Smooth muscle cell of the brain vasculature (primary cell): ENCODE results near the gene POP4.
"Not testable (repeated sequence)": the region's sequence is repeated elsewhere in the genome, so short reads cannot be mapped to it uniquely, and the experiment has no call there.

ENCODE experiments used
- DNase-seq: peaks from one replicate; pipeline ENCODE4 v3.0.0-alpha.2; 2012; ENCODE audit warnings: low read depth, low spot score

The POP4 gene, protein sequence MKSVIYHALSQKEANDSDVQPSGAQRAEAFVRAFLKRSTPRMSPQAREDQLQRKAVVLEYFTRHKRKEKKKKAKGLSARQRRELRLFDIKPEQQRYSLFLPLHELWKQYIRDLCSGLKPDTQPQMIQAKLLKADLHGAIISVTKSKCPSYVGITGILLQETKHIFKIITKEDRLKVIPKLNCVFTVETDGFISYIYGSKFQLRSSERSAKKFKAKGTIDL

DNA sequence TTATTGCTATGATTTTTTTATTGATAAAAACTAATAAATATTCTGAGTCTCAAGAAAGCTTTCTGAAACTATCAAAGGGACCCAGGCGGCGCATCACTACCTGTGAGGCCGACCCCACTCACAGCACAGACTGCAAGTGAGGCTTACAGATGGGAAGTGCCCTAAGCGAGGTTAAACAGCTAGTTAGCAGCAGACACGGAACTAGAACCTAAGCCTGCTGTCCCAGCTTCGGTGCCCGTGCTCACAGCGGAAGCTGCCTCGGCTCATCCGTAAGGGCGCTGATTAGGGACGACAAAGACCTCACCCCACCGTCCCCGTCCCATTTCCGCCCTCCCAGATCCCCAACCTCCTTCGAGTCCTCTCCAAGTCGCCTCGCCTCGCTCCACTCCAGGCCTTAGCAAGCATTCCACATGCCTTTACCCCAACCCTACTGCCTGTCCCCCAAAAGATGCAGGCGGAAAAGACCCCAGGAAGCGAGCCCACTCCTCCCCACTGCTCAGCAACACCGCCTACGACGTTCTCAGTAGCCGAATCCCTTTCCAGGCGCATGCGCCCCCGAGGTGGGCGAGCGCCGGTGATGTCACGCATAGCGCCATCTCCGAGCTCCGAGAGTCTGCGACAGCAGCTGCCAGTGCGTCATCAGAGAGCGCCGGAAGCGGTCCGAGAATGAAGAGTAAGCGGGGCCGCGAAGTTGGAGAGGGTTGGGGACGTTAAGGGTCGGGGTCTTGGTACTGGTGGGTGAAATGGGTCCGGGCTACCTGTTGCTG lies at the start of gene POP4:
POP4 (plus strand) TSS at position 631 of the 767 bp plus-strand sequence; CDS start at position 667, 36 bp downstream.
- DNase-seq, result peak; percentile 86

DNA sequence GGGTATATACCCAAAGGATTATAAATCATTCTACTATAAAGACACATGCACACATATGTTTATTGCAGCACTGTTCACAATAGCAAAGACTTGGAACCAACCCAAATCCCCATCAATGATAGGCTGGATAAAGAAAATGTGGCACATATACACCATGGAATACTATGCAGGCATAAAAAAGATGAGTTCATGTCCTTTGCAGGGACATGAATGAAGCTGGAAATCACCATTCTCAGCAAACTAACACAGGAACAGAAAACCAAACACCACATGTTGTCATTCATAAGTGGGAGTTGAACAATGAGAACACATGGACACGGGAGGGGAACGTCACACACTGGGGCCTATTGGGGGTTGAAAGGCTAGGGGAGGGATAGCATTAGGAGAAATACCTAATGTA lies 47.0 kb upstream of the POP4 start:
- not testable (repeated sequence) for DNase-seq

DNA sequence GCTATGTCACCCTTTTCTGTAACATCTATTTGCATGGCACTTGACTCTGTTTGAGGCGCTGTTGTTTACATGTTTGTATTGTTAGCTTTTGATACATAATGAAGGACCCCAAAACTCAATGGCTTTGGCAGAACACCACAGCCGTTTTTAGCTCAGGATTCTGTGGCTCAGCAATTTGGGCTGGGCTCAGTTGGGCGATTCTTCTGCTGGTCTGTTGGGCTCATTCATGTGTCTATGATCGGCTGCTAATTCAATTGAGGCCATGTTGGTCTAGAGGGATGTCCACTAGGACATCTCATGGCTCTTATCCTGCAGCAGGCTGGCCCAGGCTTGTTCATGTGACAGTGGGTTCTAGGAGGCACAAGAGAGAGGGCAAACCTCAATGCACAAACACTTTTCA lies 46.3 kb upstream of the POP4 start:
- DNase-seq, result no peak

DNA sequence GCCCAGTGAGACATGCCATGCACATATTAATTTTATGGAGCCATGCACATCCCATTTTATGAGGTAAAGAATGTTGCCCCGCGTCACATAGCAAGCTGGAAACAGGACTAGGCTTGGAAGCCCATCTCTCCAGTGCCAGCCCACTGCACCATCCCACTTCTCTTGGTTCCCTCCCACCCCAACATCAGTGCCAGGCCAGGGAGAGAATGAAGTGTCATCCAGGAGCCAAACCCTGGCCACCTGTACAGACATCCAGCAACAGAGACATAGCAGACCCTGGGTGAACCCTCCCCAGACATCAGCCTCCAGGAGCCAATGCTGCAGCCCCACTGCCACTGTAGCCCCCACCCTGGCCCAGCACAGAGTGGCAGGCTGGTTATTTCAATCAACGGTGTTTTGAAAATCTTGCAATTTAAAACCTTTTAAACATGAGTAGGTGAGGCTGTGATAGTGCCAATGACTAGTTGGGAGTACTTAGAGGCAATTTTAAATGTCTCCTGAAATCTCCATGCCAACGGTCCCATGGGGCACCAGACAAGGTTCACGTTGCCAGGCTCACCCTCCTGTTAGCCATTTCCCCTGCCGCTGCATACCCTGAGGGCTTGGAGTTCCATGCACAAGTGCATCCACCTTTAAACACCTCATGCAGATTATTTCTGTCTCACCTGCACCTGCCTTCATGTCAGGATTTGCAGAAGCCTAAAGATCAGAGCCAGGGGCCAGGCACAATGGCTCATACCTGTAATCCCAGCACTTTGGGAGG lies 45.6 kb upstream of the POP4 start:
- DNase-seq, result no peak

DNA sequence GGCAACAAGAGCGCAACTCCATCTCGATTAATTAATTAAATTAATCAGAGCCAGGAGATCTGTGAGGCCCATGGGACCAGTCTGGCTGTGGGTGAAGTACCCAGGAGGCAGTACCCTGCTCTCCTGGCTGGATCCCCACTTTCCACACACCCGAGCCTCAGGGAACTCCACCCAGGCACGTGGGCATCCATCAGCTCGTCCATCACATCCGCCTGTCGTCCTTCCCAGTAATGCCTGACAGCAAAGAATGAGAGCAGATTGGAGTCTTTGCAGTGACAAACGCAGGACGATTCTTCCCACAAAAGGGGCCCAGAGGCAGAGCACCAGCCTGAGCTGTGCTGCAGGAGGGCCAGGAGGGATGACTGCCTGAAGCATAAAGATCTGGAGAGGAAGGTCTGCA lies 44.5 kb upstream of the POP4 start:
- no peak for DNase-seq

DNA sequence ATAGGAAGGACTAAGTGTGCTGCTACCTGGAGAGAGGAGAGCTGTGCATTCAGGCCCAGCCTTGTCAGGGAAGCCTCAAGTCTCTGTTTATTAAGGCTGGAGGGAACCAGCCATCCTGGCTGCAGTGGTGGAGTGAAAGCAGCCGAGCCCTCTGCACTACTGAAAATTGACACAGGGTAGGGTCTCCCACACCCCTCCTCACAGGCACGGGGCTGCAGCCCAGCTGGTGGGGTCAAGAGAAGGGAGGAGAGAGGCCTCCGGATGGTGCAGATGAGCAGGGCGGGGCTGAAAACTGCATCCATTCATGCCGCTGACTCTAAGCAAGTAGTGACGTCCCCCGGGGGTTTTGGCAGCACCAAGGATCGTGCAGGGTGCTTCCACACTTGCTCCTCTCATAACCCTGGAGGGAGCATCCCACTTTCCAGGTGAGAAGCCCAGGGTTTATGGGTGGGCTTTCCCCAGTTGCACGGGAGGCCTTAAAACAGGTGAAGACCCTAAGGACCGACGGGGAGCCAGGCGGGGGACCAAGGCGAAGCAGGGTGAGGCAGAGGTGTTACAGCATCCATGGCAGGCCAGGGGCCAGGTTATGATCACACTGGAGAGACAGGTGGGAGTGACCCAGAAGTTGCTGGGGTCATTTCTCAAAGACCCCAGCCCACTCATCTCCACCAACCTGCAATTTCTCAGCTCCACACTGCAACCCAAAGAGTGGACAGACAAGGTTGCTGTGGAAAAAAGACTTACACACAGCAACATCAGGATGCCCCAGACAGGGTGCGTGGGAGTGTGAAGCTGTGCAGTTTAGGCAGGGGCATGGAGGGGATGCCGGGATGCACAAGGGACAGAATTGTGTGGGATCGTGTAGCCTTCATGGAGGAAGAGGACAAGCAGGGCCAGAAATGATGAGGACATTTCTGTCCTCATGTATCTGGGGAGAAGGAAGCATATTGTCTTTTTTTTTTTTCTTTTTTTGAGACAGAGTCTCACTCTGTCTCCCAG lies 43.5 kb upstream of the POP4 start:
- no peak for DNase-seq

DNA sequence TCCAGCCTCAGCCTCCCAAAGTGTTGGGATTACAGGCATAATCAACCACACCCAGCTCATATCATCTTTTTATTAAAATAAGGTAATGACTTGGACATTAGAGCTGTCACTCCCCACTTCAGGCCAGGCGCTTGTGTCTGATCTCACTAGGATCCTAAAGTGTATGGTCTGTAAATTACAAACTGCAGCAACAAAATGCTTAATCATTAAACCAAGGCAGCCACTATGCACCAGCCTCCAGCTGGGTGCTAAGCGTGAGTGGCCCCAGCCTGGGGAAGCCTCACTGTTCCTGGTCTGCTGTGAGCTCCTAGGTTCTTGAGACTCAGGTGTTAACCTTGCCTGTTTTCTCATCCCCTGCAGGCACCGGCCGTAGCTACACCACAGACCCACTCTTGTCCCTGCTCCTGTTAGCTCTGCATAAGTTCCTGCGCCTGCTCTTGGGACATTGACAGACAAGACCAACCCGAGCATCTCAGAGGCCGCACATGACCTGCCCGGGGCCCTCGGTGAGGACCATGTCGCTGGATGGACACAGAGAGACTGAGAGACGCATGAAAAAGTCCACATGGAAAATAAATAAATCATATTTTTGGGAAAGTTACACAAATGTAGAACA lies 42.5 kb upstream of the POP4 start:
- DNase-seq, result no peak

DNA sequence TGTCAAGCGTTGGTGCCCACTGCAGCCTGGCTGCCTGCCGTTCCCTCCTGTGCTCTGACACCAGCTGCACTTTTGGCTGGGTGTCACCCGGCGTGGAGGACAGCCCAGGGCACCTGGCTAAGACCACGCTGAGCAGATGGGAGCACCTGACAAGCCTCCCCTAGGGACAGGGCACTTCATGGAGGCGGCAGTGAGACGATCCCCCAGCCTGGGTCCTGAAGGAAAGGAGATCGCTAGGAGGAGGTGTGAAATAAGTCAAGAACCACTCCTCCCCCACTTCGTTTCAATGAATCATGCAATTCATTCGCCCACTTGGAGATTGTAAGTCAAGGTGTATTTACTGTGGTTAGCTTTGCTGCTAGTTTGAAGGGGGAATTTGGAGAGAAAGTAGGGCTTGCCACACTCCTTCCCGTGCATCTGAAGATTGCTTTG lies 41.5 kb upstream of the POP4 start:
- no peak for DNase-seq

DNA sequence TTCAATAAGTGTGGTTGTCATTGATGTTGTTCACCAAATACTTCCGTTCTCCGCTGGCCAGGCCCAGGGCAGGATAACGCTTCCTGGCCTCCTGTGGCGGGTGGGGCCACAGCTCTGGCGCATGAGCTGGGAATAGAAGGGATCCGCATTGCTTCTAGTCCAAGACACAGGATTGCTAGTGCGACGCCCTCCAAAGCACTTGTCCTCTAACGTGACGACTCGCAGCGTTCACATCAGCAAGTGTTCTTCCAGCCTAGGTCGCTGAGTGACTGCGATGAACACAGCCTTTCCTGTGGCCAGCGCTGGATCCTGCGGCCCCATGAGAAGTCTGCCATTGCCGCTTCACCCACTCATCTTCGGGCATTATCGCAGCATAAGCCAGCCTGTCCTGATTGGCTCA lies 40.9 kb upstream of the POP4 start:
- no peak for DNase-seq

DNA sequence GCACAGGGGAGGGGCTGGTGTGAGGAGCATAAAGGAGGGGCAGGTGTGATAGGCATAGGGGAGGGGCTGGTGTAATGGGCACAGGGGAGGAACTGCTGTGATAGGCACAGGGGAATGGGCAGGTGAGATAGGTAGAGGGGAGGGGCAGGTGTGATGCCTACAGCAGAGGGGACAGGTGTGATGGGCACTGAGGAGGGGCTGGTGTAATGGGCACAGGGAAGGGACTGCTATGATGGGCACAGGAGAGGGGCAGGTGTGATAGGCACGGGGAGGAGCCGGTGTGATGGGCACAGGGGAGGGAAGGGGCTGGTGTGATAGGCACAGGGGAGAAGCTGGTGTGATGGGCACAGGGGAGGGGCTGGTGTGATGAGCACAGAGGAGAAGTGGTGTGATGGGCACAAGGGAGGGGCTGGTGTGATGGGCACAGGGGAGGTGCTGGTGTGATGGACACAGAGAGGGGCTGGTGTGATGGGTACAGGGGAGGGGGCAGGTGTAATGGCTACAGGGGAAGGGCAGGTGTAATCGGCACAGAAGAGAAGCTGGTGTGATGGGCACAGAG lies 39.5 kb upstream of the POP4 start:
- no peak for DNase-seq

DNA sequence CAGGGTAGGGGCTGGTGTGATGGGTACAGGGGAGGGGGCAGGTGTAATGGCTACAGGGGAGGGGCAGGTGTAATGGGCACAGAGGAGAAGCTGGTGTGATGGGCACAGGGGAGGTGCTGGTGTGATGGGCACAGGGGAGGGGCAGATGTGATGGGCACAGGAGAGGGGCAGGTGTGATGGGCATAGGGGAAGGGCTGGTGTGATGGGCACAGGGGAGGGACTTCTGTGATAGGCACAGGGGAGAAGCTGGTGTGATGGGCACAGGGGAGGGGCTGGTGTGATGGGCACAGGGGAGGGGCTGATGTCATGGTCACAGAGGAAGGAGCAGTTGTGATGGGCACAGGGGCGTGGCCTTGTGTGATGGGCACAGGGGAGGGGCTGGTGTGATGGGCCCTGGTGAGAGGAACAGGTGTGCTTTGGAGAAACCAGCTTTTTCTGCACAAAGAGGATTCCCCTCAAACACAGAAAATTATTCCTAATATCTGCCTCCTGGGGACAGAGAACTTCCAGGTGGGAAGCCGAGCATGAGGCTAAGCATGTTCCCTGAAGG lies 38.6 kb upstream of the POP4 start:
- DNase-seq, result no peak

DNA sequence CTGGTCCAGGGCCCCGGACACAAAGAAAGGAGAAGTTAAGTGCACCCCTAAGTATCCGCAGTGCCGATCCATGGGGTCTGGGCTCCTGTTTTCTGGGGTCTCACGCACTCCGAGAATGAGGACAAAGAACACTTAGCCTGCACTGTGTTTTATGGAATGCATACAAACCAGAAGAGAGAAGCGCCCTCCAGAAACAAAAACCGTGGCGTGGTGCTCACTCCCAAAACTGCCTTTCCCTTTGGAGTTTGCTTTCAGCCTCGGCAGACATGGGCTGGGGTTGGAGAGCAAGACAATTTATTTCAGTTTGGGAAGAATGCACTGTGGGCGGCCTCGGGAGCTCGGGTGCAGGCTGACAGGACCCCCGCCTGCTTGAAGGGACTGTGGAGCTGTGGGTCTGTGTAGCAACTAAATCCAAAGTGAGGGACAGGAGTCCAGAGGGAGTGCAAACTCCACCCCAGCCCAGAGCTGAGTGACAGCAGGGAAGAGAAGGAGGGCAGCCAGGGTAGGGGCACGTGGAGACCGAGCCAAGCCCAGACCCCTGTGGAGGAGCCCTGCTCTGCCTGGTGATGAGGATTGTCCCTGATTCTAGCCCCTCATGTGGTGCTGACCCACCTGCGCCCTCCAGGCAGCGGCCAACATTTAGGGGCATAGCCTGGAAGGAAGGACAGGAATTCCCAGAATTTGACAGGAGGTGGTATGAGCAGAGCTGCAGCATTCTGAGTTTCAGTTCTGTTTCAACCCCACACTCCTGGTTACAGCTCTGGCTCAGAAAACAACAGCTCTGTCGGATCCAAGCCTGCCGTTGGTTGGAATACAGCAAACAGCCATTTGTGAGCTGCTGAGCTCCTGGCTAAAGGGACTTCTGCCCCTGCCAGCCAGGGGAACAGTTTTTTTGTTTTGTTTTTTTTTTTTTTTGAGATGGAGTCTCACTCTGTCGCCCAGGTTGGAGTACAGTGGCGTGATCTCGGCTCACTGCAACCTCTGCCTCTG lies 37.8 kb upstream of the POP4 start:
- no peak for DNase-seq

DNA sequence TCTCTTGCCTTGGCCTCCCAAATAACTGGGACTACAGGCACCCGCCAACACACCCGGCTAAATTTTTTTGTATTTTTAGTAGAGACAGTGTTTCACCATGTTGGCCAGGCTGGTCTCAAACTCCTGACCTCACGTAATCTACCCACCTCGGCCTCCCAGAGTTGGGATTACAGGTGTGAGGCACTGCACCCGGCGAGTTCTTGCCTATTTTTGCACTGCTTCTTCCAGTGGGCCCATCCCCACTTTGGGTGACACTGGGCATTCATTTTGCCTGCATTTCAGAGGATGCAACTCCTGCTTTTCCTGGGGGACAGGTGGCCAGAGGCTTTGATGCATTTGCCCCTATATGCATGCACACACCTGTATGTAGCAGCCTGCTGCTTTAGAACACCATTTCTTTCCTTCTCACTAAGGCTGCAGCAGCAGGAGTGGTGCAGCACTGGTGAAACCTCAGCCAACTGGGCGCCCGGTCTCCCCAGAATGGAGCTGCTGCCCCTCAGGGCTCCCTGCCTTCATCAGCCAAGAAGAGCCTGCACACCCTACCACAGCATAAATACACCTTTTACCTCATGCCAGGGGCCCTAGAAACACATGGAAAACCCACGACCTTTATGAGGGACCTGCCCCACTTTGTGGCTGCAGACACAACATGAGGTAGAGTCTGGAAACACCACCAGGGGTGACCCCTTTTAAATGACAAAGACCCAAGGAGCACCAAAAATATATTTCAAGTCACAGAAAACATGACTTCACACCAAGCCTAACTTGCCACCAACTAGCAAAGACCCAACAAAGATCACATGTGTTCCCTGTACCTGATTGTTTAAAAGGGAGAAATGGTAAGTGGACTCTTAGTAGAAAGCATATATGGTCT lies 36.8 kb upstream of the POP4 start:
- DNase-seq, result no peak

DNA sequence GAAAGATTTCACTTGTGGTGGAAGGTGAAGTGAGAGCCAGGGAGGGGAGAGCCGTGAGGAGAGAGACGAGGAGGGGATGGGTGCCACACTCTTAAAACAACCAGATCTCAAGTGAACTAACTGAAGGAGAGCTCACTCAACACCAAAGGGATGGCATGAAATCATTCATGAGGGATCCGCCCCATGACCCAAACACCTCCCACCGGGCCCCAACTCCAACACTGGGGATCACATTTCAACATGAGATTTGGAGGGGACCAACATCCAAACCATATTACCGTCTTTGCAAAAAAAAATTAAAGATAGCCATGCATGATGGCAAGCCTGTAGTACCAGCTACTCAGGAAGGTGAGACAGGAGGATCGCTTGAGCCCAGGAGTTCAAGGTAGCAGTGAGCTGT lies 34.9 kb upstream of the POP4 start:
- DNase-seq, result no peak

DNA sequence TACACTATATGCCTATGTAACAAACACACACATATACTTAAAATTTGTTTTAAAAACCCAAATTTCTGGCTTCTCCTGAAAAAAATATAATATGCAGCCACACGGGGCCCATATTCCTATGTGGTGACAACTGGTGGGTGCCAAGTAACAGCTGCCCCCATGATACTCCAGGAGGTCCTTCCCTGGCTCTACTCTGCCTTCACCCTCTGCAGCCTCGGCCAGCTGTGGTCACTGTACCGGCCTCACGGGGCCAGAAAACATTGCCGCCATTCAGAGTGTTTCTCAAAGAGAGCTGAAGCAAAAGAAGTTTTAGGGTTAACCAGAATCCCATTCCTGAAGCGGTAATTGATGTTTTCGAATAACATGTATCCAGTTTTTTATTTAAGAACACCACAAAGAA lies 32.6 kb upstream of the POP4 start:
- DNase-seq, result no peak

DNA sequence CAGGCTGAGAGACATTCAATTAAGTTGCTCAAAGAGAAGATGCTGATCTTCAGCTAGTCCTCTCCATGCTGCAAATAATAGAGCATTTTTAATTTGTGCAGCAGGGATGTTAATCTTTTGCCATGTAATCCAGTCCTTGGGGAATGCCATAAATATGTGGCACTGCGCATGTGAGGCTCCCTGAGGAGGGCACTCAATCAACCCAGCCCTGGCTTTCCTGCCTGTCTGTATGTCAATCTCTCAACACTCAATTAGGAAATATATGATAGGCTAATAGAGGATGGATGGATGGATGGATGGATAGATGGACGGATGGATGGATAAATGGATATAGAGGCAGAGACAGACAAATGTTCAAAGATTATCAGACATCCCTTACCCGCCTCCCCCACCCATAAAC lies 31.6 kb upstream of the POP4 start:
- DNase-seq, result no peak

DNA sequence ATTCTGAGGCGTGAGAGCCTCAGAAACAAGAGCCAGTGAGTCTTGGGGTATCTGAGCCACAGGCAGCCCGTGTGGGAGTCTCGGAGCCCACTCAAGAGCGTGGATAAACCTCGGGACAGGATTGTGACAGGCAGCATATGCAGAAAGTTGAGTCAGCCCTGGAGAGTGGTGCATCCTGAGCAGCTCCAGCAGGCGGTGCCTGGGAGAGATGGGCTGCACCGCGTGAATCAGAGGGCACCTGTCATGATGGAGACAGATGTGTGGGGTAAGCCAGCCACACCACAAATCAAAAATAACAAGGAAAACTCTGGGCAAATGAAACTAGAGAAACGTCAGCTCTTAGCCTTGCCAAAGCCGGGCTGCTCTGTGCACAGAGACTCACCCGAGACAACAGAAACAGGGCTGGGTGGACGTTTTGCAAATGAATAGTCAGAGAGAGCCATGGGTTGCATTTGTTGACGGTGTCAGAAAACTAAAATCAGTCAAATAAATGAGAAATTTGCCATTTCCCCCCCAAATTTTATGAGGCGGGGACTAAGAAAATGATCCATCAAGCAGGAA lies 30.0 kb upstream of the POP4 start:
- no peak for DNase-seq
